H9 (cell line): Measurements from ENCODE around the gene TMOD4. TPM values are rescaled to one million over a fixed set of nuclear protein-coding genes. Genes with fewer than 3 reads are reported as not detected.

Experiments
- DNase-seq: peaks from one replicate; pipeline ENCODE4 v3.0.0-alpha.2; 2017
- H2AFZ ChIP-seq: one replicate; pipeline ENCODE4 v1.6.1; 2013; ENCODE audit warnings: mild to moderate bottlenecking, low read length, control low read depth, moderate library complexity
- H2AK5ac ChIP-seq: 2 replicates; pipeline ENCODE4 v1.6.1; 2013; ENCODE audit warnings: low read length, control low read depth, mixed read lengths; ENCODE audit not compliant: insufficient read length
- H2BK120ac ChIP-seq: one replicate; pipeline ENCODE4 v1.6.1; 2013; ENCODE audit warnings: low read depth, mild to moderate bottlenecking, low read length, control low read depth, inconsistent platforms; ENCODE audit not compliant: poor library complexity, severe bottlenecking
- H2BK12ac ChIP-seq: 2 replicates; pipeline ENCODE4 v1.6.1; 2013; ENCODE audit warnings: low read length, control low read depth, mixed read lengths, low read depth; ENCODE audit not compliant: insufficient read length
- H2BK15ac ChIP-seq: 2 replicates; pipeline ENCODE4 v1.6.1; 2013; ENCODE audit warnings: low read depth, low read length, control low read depth
- H2BK20ac ChIP-seq: one replicate; pipeline ENCODE4 v1.6.1; 2013; ENCODE audit warnings: low read depth, mild to moderate bottlenecking, low read length, control low read depth, inconsistent platforms; ENCODE audit not compliant: poor library complexity, severe bottlenecking
- H2BK5ac ChIP-seq: 2 replicates; pipeline ENCODE4 v1.6.1; 2013; ENCODE audit warnings: low read length, control low read depth, mixed read lengths; ENCODE audit not compliant: insufficient read length
- H3K14ac ChIP-seq: 2 replicates; pipeline ENCODE4 v1.6.1; 2013; ENCODE audit warnings: low read length, control low read depth; ENCODE audit not compliant: insufficient read depth
- H3K18ac ChIP-seq: 2 replicates; pipeline ENCODE4 v1.6.1; 2013; ENCODE audit warnings: low read depth, mild to moderate bottlenecking, mixed read lengths, low read length, control low read depth; ENCODE audit not compliant: insufficient read length
- H3K23ac ChIP-seq: 2 replicates; pipeline ENCODE4 v1.6.1; 2013; ENCODE audit warnings: low read length, control low read depth, mixed read lengths, low read depth; ENCODE audit not compliant: insufficient read length
- H3K23me2 ChIP-seq: 2 replicates; pipeline ENCODE4 v1.6.1; 2013; ENCODE audit warnings: low read depth, mild to moderate bottlenecking, mixed read lengths, low read length, control low read depth; ENCODE audit not compliant: insufficient read length, poor library complexity, severe bottlenecking
- H3K27ac ChIP-seq: 2 replicates; pipeline ENCODE4 v1.5.1; 2013; ENCODE audit warnings: low read length, control low read depth, mixed read lengths, low read depth; ENCODE audit not compliant: insufficient read length
- H3K27me3 ChIP-seq: 2 replicates; pipeline ENCODE4 v1.6.1; 2013; ENCODE audit warnings: low read length, control low read depth, inconsistent platforms; ENCODE audit not compliant: insufficient read depth
- H3K4ac ChIP-seq: 2 replicates; pipeline ENCODE4 v1.6.1; 2013; ENCODE audit warnings: low read depth, mild to moderate bottlenecking, control low read depth, inconsistent platforms, low read length, moderate library complexity
- H3K4me1 ChIP-seq: 2 replicates; pipeline ENCODE4 v1.6.1; 2013; ENCODE audit warnings: low read length, control low read depth, inconsistent platforms; ENCODE audit not compliant: insufficient read depth
- H3K4me2 ChIP-seq: 2 replicates; pipeline ENCODE4 v1.6.1; 2013; ENCODE audit warnings: low read length, control low read depth, mixed read lengths; ENCODE audit not compliant: insufficient read length, insufficient read depth
- H3K56ac ChIP-seq: 2 replicates; pipeline ENCODE4 v1.6.1; 2013; ENCODE audit warnings: low read depth, mild to moderate bottlenecking, mixed read lengths, low read length, control low read depth; ENCODE audit not compliant: insufficient read length
- H3K79me1 ChIP-seq: 2 replicates; pipeline ENCODE4 v1.6.1; 2013; ENCODE audit warnings: low read depth, mild to moderate bottlenecking, moderate library complexity, low read length, control low read depth, inconsistent platforms; ENCODE audit not compliant: insufficient read depth, poor library complexity, severe bottlenecking
- H3K79me2 ChIP-seq: 2 replicates; pipeline ENCODE4 v1.6.1; 2013; ENCODE audit warnings: low read length, control low read depth, inconsistent platforms; ENCODE audit not compliant: insufficient read depth
- H3K9ac ChIP-seq: 2 replicates; pipeline ENCODE4 v1.6.1; 2013; ENCODE audit warnings: low read length, control low read depth, mixed read lengths; ENCODE audit not compliant: insufficient read length; ENCODE audit errors: extremely low read depth
- H3K9me3 ChIP-seq: one replicate; pipeline ENCODE4 v1.6.1; 2013; ENCODE audit warnings: low read depth, low read length, inconsistent platforms; ENCODE audit not compliant: control insufficient read depth
- H3T11ph ChIP-seq: one replicate; pipeline ENCODE4 v1.6.1; 2013; ENCODE audit warnings: mild to moderate bottlenecking, low read length, control low read depth, inconsistent platforms
- H4K20me1 ChIP-seq: one replicate; pipeline ENCODE4 v1.6.1; 2013; ENCODE audit not compliant: control insufficient read depth, insufficient read length, insufficient read depth
- H4K5ac ChIP-seq: 2 replicates; pipeline ENCODE4 v1.6.1; 2013; ENCODE audit warnings: low read depth, mild to moderate bottlenecking, mixed read lengths, low read length, control low read depth; ENCODE audit not compliant: insufficient read length
- H4K8ac ChIP-seq: replicated peaks from 2 replicates; pipeline ENCODE4 v1.6.1; 2013; ENCODE audit warnings: low read length, control low read depth, mixed read lengths, low read depth; ENCODE audit not compliant: insufficient read length
- H4K91ac ChIP-seq: 2 replicates; pipeline ENCODE4 v1.6.1; 2013; ENCODE audit warnings: low read depth, mild to moderate bottlenecking, moderate library complexity, mixed read lengths, low read length, control low read depth; ENCODE audit not compliant: insufficient read length
- H3K27ac Mint-ChIP-seq, 3 experiments: 2 replicates in 2 of 3; 3 replicates in 1 of 3; pipeline ENCODE4 v1.8.0; 2020 to 2021; ENCODE audit warnings: mixed read lengths in 3 of 3, mild to moderate bottlenecking in 1 of 3, moderate library complexity in 1 of 3
- H3K27me3 Mint-ChIP-seq: 2 replicates; pipeline ENCODE4 v1.8.0; 2021; ENCODE audit warnings: low read depth, mild to moderate bottlenecking, moderate library complexity, mixed read lengths
- H3K36me3 Mint-ChIP-seq, 3 experiments: 2 replicates in 2 of 3; 3 replicates in 1 of 3; pipeline ENCODE4 v1.8.0; 2020 to 2021; ENCODE audit warnings: low read depth in 3 of 3, mixed read lengths in 3 of 3; ENCODE audit not compliant: insufficient read depth in 1 of 3
- H3K4me1 Mint-ChIP-seq, 2 experiments: 2 replicates each; pipeline ENCODE4 v1.8.0; 2020; ENCODE audit warnings: mixed read lengths in 2 of 2
- H3K4me3 Mint-ChIP-seq, 2 experiments: 2 replicates in 1 of 2; 3 replicates in 1 of 2; pipeline ENCODE4 v1.8.0; 2020 to 2021; ENCODE audit warnings: mild to moderate bottlenecking in 2 of 2, mixed read lengths in 2 of 2, moderate library complexity in 1 of 2
- H3K9me3 Mint-ChIP-seq, 2 experiments: 2 replicates in 1 of 2; 3 replicates in 1 of 2; pipeline ENCODE4 v1.8.0; 2020; ENCODE audit warnings: mild to moderate bottlenecking in 2 of 2, mixed read lengths in 2 of 2, moderate library complexity in 1 of 2
- CTCF ChIP-seq: fragments of 200-600 bp; sonication (generic); conservative IDR thresholded peaks from 3 replicates; pipeline ENCODE4 v1.8.0; 2021; ENCODE audit warnings: antibody characterized with exemption, mild to moderate bottlenecking
- WGBS: extraction: QIAGEN DNeasy Blood & Tissue Kit; methylation state at CpG from one replicate; pipeline ENCODE4 v1.1.7; 2013; ENCODE audit warnings: missing lambda C conversion rate, low lambda C conversion rate, mixed read lengths; ENCODE audit not compliant: insufficient read length; ENCODE audit errors: extremely low coverage; 5-methylcytosine and 5-hydroxymethylcytosine counted together
- total RNA-seq: library from RNA; stranded (reverse); gene quantifications from 2 replicates; pipeline ENCODE4 v1.2.1, GENCODE V29; 2021

Gene TMOD4
- total RNA-seq, 1 experiment from 2014 or later = 0.42 TPM

- Histone ChIP-seq H3K23me2 (peaks cover 15% of the 10 kb centered on the region), H2BK120ac (no peak overlapping the region), H2BK20ac (no peak overlapping the region), H3K9ac (no peak overlapping the region), H3K9me3 (no peaks in the 10 kb centered on the region), H2BK5ac (no peak overlapping the region), H4K20me1 (no peaks in the 10 kb centered on the region), H3K27ac (no peak overlapping the region), H2AFZ (no peak overlapping the region), H3K23ac (no peak overlapping the region), H3K4ac (no peak overlapping the region), H3K4me2 (no peak overlapping the region), H4K8ac (no peak overlapping the region), H3K27me3 (no peaks in the 10 kb centered on the region; the same call in 1 of the 2 replicates), H3K79me2 (no peaks in the 10 kb centered on the region), H4K91ac (no peak overlapping the region), H4K5ac (no peak overlapping the region), H3K56ac (no peak overlapping the region), H2BK15ac (no peak overlapping the region), H3K14ac (no peak overlapping the region), H3K18ac (no peak overlapping the region), H2BK12ac (no peak overlapping the region), H2AK5ac (no peak overlapping the region), H3T11ph (no peak overlapping the region), H3K4me1 (no peaks in the 10 kb centered on the region), H3K79me1 (no peaks in the 10 kb centered on the region)
- Mint-ChIP-seq H3K4me1 (peaks cover 14 to 19% of the 10 kb centered on the region in 2 experiments), H3K4me3 (peak overlapping the region in 1 of 2 experiments; percentile 36; a peak in 2 of 5 replicates), H3K36me3 (peaks cover 17 to 48% (median 42%) of the 10 kb centered on the region in 3 experiments), H3K27me3 (peaks cover 12% of the 10 kb centered on the region), H3K9me3 (no peaks in the 10 kb centered on the region), H3K27ac (no peak overlapping the region)
- no CpG with 5 or more reads among the region's 7 CpGs for WGBS
- no peak for DNase-seq
- TF ChIP-seq CTCF = no peak
Measured at GRCh38 chr1:151134991-151135390, 40.8 kb downstream of the TMOD4 start.
